Measurements from ENCODE around the gene TTLL10.
"Not testable (repeated sequence)": the region's sequence is repeated elsewhere in the genome, so short reads cannot be mapped to it uniquely, and the experiment has no call there.

Gene TTLL10

DNA sequence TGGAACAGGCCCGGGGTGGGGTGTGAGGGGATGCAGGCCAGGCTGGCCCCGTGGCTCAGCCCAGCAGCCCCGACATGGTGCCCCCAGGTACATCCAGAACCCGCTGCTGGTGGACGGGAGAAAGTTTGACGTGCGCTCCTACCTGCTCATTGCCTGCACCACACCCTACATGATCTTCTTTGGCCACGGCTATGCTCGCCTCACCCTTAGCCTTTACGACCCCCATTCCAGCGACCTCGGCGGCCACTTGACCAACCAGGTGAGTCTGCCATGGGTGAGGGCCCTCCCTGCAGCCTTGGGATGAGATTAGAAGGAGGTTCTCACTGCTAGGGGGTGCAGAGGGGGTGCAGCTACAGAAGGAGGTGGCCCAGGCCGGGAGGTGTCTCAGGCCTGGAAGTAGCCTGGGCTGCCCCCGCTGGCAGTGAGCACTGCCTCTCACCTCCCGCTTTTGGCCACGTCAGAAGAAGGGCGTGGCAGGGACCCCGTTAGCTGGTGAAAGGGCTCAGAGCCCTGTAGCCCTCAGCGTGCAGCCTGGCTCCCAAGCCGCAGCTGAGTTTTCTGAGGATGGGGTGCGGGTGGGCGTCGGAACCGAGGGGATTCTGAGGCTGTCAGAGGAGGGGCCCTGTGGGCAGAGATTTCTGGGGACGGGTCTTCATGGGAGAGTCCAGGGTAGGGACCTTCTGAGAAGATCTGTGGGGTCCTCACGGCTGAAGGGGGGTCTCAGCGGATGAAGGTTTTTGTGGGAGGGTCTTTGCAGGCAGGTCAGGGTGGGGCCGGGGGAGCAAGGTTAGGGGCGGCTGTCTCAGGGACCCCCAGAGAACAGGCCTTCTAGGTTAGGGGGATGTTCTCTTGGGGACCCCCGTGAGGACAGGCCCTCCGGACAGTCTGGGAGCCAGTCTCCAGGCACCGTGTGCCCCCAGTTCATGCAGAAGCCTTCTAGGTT lies 10.4 kb downstream of the TTLL10 start:
- H3K4me1 ChIP-seq (ENCODE audit: control insufficient read depth, insufficient read depth, low read length) = no peaks in the 10 kb centered on the region
- no peaks in the 10 kb centered on the region for H3K36me3 ChIP-seq (ENCODE audit: control insufficient read depth, insufficient read depth, low read length, severe bottlenecking)
- no peak overlapping the region for H3K4me3 ChIP-seq (ENCODE audit: low read length)
- H3K9ac ChIP-seq (ENCODE audit: low read length) = no peak overlapping the region
- no peaks in the 10 kb centered on the region for H3K9me3 ChIP-seq (ENCODE audit: control insufficient read depth, low read length)
- DNase-seq (ENCODE audit: low read depth) = no peak
- H3K27me3 ChIP-seq (replicated peaks; ENCODE audit: control insufficient read depth, insufficient read depth, low read length) = peaks cover 31% of the 10 kb centered on the region

GRCh38 chr1:1185101-1185765 lies 11.6 kb downstream of the TTLL10 start:
- Histone ChIP-seq H3K9me3 (ENCODE audit: control insufficient read depth, low read length) (no peaks in the 10 kb centered on the region), H3K27me3 (replicated peaks; ENCODE audit: control insufficient read depth, insufficient read depth, low read length) (peaks cover 30% of the 10 kb centered on the region), H3K4me1 (ENCODE audit: control insufficient read depth, insufficient read depth, low read length) (no peaks in the 10 kb centered on the region), H3K9ac (ENCODE audit: low read length) (no peak overlapping the region), H3K36me3 (ENCODE audit: control insufficient read depth, insufficient read depth, low read length, severe bottlenecking) (no peaks in the 10 kb centered on the region), H3K4me3 (ENCODE audit: low read length) (no peak overlapping the region)
- DNase-seq (ENCODE audit: low read depth) = no peak

- no peaks in the 10 kb centered on the region for H3K36me3 ChIP-seq (ENCODE audit: control insufficient read depth, insufficient read depth, low read length, severe bottlenecking)
- no peak overlapping the region for H3K9ac ChIP-seq (ENCODE audit: low read length)
- no peak overlapping the region for H3K4me3 ChIP-seq (ENCODE audit: low read length)
- H3K9me3 ChIP-seq (ENCODE audit: control insufficient read depth, low read length) = peaks cover 15% of the 10 kb centered on the region
- peaks cover 22% of the 10 kb centered on the region for H3K27me3 ChIP-seq (replicated peaks; ENCODE audit: control insufficient read depth, insufficient read depth, low read length)
- DNase-seq (ENCODE audit: low read depth) = peak; percentile 39
- no peaks in the 10 kb centered on the region for H3K4me1 ChIP-seq (ENCODE audit: control insufficient read depth, insufficient read depth, low read length)
Observed at GRCh38 chr1:1187938-1188337, 14.3 kb downstream of the TTLL10 start.

DNA sequence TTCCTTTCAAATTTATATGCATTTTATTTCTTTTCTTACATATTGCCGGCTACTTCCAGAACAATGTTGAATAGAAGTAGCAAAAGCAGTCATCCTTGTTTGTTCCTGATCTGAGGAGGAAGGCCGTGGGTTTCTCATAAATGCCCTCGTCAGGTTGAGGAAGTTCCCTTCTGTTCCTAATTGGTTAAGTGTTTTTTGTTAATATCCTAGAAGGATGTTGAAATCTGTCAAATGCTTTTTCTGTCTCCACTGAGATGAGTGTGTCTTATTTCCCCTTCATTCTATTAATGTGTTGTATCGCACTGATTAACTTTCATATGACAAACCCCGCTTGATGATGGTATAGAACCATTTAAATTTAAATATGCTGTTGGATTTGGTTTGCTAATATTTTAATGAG lies 15.4 kb downstream of the TTLL10 start:
- H3K27me3 ChIP-seq (replicated peaks; ENCODE audit: control insufficient read depth, insufficient read depth, low read length) = peaks cover 12% of the 10 kb centered on the region
- H3K4me1 ChIP-seq (ENCODE audit: control insufficient read depth, insufficient read depth, low read length) = no peaks in the 10 kb centered on the region
- no peak overlapping the region for H3K4me3 ChIP-seq (ENCODE audit: low read length)
- H3K9ac ChIP-seq (ENCODE audit: low read length) = no peak overlapping the region
- no peaks in the 10 kb centered on the region for H3K36me3 ChIP-seq (ENCODE audit: control insufficient read depth, insufficient read depth, low read length, severe bottlenecking)
- peaks cover 21% of the 10 kb centered on the region for H3K9me3 ChIP-seq (ENCODE audit: control insufficient read depth, low read length)
- no peak for DNase-seq (ENCODE audit: low read depth)

- DNase-seq (ENCODE audit: low read depth) = no peak
- Histone ChIP-seq H3K9me3 (ENCODE audit: control insufficient read depth, low read length) (peaks cover 32% of the 10 kb centered on the region), H3K36me3 (ENCODE audit: control insufficient read depth, insufficient read depth, low read length, severe bottlenecking) (no peaks in the 10 kb centered on the region), H3K4me3 (ENCODE audit: low read length) (no peak overlapping the region), H3K4me1 (ENCODE audit: control insufficient read depth, insufficient read depth, low read length) (no peaks in the 10 kb centered on the region), H3K27me3 (replicated peaks; ENCODE audit: control insufficient read depth, insufficient read depth, low read length) (peaks cover 12% of the 10 kb centered on the region), H3K9ac (ENCODE audit: low read length) (no peak overlapping the region)
Observed at GRCh38 chr1:1191734-1192133, 18.1 kb downstream of the TTLL10 start.

GRCh38 chr1:1194723-1195122 lies 21.0 kb downstream of the TTLL10 start:
- Histone ChIP-seq H3K4me1 (ENCODE audit: control insufficient read depth, insufficient read depth, low read length) (no peaks in the 10 kb centered on the region), H3K9me3 (ENCODE audit: control insufficient read depth, low read length) (peaks cover 32% of the 10 kb centered on the region), H3K4me3 (ENCODE audit: low read length) (no peak overlapping the region), H3K36me3 (ENCODE audit: control insufficient read depth, insufficient read depth, low read length, severe bottlenecking) (no peaks in the 10 kb centered on the region), H3K9ac (ENCODE audit: low read length) (no peak overlapping the region), H3K27me3 (replicated peaks; ENCODE audit: control insufficient read depth, insufficient read depth, low read length) (peaks cover 6% of the 10 kb centered on the region)
- no peak for DNase-seq (ENCODE audit: low read depth)

GRCh38 chr1:1195726-1196125 lies 22.0 kb downstream of the TTLL10 start:
- not testable (repeated sequence) for H3K4me1 ChIP-seq (ENCODE audit: control insufficient read depth, insufficient read depth, low read length); H3K9ac ChIP-seq (ENCODE audit: low read length); H3K4me3 ChIP-seq (ENCODE audit: low read length); H3K27me3 ChIP-seq (replicated peaks; ENCODE audit: control insufficient read depth, insufficient read depth, low read length); H3K36me3 ChIP-seq (ENCODE audit: control insufficient read depth, insufficient read depth, low read length, severe bottlenecking); DNase-seq (ENCODE audit: low read depth)
- peaks cover 32% of the 10 kb centered on the region for H3K9me3 ChIP-seq (ENCODE audit: control insufficient read depth, low read length)

DNA sequence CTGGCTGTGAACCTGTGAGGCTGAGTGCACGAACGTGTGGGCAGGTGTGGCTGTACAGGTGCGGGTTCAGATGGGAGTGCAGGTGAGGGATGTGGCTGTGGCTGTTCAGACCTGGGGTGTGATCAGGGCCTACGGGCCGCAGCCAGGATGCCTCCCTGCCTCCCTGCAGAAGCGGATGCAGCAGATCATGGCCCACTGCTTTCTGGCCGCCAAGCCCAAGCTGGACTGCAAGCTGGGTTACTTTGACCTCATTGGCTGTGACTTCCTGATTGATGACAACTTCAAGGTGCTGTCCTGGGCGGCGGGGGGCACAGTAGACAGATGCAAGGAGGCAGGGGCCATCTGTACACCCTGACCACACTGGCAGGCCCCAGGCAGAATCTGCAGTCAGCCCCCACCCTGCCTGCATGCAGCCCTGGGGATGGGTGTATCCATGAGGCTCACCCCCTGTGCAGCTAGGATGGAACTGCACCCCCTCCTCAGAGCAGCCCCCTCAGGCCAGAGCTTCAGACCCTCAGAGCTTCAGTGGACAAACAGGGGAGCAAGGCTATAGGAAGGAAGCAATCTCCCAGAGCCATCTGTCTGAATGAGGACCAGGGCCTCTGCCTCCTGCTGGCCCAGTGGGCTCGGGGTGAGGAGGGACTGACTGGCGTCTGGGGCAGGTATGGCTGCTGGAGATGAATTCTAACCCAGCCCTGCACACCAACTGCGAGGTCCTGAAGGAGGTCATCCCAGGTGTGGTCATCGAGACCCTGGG lies 22.9 kb downstream of the TTLL10 start:
- H3K36me3 ChIP-seq (ENCODE audit: control insufficient read depth, insufficient read depth, low read length, severe bottlenecking) = no peaks in the 10 kb centered on the region
- no peaks in the 10 kb centered on the region for H3K4me1 ChIP-seq (ENCODE audit: control insufficient read depth, insufficient read depth, low read length)
- H3K9me3 ChIP-seq (ENCODE audit: control insufficient read depth, low read length) = peaks cover 30% of the 10 kb centered on the region
- DNase-seq (ENCODE audit: low read depth) = no peak
- peaks cover 6% of the 10 kb centered on the region for H3K27me3 ChIP-seq (replicated peaks; ENCODE audit: control insufficient read depth, insufficient read depth, low read length)
- H3K9ac ChIP-seq (ENCODE audit: low read length) = no peak overlapping the region
- no peak overlapping the region for H3K4me3 ChIP-seq (ENCODE audit: low read length)

DNA sequence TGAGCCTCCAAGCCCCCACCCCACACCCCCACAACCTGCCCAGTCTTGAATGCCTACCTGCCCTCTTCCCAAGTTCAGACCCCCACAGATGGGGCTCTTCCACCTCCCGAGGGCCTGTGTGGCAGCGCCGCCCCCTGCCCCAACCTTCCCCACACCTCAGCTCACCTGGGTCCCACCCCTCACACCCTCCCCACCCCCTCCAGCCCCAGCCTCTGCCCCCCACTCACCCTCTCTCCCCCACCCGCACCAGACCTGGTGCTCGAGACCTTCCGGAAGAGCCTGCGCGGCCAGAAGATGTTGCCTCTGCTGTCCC lies 23.5 kb downstream of the TTLL10 start:
- no peaks in the 10 kb centered on the region for H3K4me1 ChIP-seq (ENCODE audit: control insufficient read depth, insufficient read depth, low read length)
- no peaks in the 10 kb centered on the region for H3K36me3 ChIP-seq (ENCODE audit: control insufficient read depth, insufficient read depth, low read length, severe bottlenecking)
- peaks cover 5% of the 10 kb centered on the region for H3K27me3 ChIP-seq (replicated peaks; ENCODE audit: control insufficient read depth, insufficient read depth, low read length)
- H3K4me3 ChIP-seq (ENCODE audit: low read length) = no peak overlapping the region
- H3K9ac ChIP-seq (ENCODE audit: low read length) = no peak overlapping the region
- H3K9me3 ChIP-seq (ENCODE audit: control insufficient read depth, low read length) = peaks cover 24% of the 10 kb centered on the region
- DNase-seq (ENCODE audit: low read depth) = no peak

DNA sequence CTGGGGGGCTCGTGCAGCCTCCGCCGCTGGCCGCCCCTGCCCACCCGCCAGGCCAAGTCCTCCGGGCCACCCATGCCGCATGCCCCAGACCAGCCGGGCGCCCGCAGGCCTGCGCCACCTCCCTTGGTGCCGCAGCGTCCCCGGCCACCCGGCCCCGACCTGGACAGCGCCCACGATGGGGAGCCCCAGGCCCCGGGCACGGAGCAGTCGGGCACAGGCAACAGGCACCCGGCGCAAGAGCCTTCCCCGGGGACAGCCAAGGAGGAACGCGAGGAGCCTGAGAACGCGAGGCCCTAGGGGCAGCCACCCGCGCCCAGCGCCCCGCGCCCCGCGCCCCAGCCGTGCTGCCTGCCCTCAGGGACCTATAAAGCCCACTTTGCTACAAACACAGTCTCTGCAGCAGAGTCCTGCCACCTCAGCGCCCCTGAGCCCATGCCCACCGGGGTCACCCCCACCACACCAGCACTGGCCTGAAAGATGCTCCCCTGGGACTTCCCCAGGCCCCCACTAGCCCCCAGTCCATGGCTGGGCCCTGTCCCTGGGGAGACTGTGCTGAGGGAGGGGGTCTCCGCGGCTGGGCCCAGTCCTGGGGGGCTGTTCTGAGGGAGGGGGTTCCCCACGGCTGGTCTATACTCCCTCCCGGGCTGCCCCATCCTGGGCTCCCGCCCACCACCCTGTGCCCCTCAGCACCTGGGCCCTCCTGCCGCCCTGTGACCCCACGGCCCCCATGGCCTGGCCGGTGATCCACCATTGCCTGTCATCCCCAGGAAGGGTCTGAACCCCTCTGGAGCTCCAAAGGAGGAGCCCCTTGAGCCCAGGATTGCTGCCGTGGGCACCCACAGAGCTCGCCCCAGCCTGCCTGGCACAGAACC lies 24.1 kb downstream of the TTLL10 start:
- Histone ChIP-seq H3K36me3 (ENCODE audit: control insufficient read depth, insufficient read depth, low read length, severe bottlenecking) (no peaks in the 10 kb centered on the region), H3K27me3 (replicated peaks; ENCODE audit: control insufficient read depth, insufficient read depth, low read length) (no peaks in the 10 kb centered on the region), H3K4me3 (ENCODE audit: low read length) (no peak overlapping the region), H3K4me1 (ENCODE audit: control insufficient read depth, insufficient read depth, low read length) (no peaks in the 10 kb centered on the region), H3K9me3 (ENCODE audit: control insufficient read depth, low read length) (peaks cover 18% of the 10 kb centered on the region), H3K9ac (ENCODE audit: low read length) (no peak overlapping the region)
- DNase-seq (ENCODE audit: low read depth) = no peak
